ENCODE data around the gene FAM24B. TPM values are rescaled to one million over a fixed set of nuclear protein-coding genes. Genes with fewer than 3 reads are reported as not detected.
"Not testable (repeated sequence)": the region's sequence is repeated elsewhere in the genome, so short reads cannot be mapped to it uniquely, and the experiment has no call there.

Gene FAM24B
- total RNA-seq (10 to 100 TPM; 12.6 to 18.3 TPM), polyA plus RNA-seq (ENCODE audit: insufficient read depth, low read depth, low replicate concordance) (12.1 TPM)
- long read RNA-seq, donor 1, partial matches to known transcripts, result 0 of 7 reads
- long read RNA-seq, donor 1, other reads (novel, unspliced or antisense), result 0 of 7 reads
- long read RNA-seq, donor 2, partial matches to known transcripts, result 0 of 1 reads
- long read RNA-seq, donor 2, other reads (novel, unspliced or antisense), result 0 of 1 reads

GRCh38 chr10:122879339-122880273 is at the start of gene FAM24B:
Gene FAM24B (minus strand): TSS chr10:122879581. CDS start chr10:122850515, 29,066 bp downstream.
- TF ChIP-seq POLR2A (IDR thresholded peaks at IDR 0.05), result no peak
- TF ChIP-seq, protein P1, sequence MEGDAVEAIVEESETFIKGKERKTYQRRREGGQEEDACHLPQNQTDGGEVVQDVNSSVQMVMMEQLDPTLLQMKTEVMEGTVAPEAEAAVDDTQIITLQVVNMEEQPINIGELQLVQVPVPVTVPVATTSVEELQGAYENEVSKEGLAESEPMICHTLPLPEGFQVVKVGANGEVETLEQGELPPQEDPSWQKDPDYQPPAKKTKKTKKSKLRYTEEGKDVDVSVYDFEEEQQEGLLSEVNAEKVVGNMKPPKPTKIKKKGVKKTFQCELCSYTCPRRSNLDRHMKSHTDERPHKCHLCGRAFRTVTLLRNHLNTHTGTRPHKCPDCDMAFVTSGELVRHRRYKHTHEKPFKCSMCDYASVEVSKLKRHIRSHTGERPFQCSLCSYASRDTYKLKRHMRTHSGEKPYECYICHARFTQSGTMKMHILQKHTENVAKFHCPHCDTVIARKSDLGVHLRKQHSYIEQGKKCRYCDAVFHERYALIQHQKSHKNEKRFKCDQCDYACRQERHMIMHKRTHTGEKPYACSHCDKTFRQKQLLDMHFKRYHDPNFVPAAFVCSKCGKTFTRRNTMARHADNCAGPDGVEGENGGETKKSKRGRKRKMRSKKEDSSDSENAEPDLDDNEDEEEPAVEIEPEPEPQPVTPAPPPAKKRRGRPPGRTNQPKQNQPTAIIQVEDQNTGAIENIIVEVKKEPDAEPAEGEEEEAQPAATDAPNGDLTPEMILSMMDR (IDR thresholded peaks at IDR 0.05), result no peak
- Histone ChIP-seq H3K9me3 (no peaks in the 10 kb centered on the region), H3K27me3 (no peaks in the 10 kb centered on the region), H3K4me1 (peaks cover 3% of the 10 kb centered on the region), H3K27ac (peak within 1 kb of the TSS; percentile 9 to 55), H3K36me3 (ENCODE audit: low read depth, missing control alignments) (no peaks in the 10 kb centered on the region), H3K4me3 (peak within 1 kb of the TSS; percentile 62 to 76)
- peak; percentile 98 for DNase-seq
- intact Hi-C loops (cut with DNase I; ENCODE audit: low total_unique reads), result no loop called here
- WGBS, 2 donors, result 2 to 8% methylated on average over 35 to 88 of the region's 95 CpGs

DNA sequence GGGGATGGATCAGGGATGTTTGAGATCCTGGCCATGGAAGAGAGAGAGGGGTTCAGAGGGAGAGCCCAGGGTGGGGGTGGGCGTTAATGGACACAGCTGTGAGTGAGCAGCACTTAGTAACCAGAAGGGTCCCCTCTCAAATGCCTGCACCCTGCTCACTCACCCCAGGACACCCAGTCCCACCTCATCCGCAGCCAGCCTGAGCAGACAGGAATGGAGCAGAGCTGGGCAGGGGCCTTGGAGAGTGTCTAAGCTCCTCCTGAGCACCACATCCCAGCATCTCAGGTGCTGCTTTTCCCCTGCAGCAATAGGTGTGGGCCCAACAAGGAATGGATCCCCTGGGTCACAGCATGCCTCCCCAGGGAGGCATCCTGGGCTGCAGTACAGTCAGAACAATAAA is 36.3 kb upstream of the FAM24B start:
- Histone ChIP-seq H3K4me1 (no peaks in the 10 kb centered on the region), H3K27ac (no peak overlapping the region), H3K36me3 (ENCODE audit: low read depth, missing control alignments) (no peaks in the 10 kb centered on the region), H3K9me3 (no peaks in the 10 kb centered on the region), H3K4me3 (no peak overlapping the region), H3K27me3 (no peaks in the 10 kb centered on the region)
- no peak for DNase-seq
- 80 to 88% methylated on average over 1 to 2 of the region's 2 CpGs for WGBS, 2 donors
- TF ChIP-seq POLR2A (IDR thresholded peaks at IDR 0.05), result no peak
- TF ChIP-seq, protein P1 (IDR thresholded peaks at IDR 0.05), result no peak
- intact Hi-C loops (cut with DNase I; ENCODE audit: low total_unique reads), result no loop called here

DNA sequence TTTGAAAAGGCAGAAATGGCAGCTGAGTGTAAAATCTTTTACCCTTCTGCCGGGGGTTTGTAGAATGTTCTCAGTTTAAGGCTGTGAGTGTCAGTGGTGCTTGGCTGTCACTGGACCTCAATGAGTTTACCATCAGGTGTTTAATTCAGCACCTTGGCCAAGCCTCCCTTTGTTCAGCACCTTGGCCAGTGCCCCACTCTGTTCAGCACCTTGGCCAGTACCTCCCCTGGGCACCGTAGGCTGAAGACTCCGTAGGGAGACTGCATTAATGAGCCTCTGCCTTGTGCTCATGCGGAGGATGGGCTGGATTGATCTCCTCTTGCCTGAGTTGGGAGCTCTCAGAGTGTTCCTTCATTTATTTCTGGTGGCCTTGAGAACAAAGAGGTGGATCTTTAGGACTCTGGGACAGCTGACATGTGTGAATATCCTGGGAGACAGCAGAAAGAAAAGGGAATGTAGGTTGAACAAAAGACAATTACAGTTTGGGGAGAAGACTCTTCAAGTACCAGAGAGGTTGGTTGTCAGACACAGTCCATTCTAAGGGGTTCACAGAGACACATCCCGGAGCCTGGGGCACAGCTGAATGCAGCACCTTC is 32.6 kb upstream of the FAM24B start:
- Histone ChIP-seq H3K27me3 (no peaks in the 10 kb centered on the region), H3K4me3 (no peak overlapping the region), H3K9me3 (no peaks in the 10 kb centered on the region), H3K36me3 (ENCODE audit: low read depth, missing control alignments) (no peaks in the 10 kb centered on the region), H3K27ac (no peak overlapping the region), H3K4me1 (no peaks in the 10 kb centered on the region)
- WGBS, 2 donors, result 0 to 23% methylated on average over 2 to 5 of the region's 5 CpGs
- TF ChIP-seq POLR2A (IDR thresholded peaks at IDR 0.05), result no peak
- TF ChIP-seq, protein P1 (IDR thresholded peaks at IDR 0.05), result no peak
- peak; percentile 68 for DNase-seq
- intact Hi-C loops (cut with DNase I; ENCODE audit: low total_unique reads), result no loop called here

DNA sequence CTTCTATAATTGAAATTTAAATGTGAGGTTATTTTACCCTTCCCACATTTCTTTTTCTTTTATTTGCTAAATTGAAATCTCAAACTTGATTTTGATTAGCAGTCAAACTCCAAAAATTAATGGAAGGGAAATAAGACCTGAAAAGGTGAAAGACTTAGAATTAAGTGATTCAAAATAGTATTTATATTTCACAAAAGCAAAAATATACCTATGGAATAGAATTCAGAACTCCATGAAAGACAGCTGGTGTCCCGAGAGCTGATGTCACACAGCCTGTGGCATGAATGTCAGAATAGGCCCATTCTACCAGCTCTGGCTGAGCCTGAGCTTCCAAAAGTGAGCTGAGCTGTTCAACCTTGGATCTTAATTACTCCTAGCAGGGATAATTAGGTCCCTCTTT is 30.9 kb upstream of the FAM24B start, which contains the start of gene FAM24A:
Gene FAM24A (plus strand): TSS at position 301 of the 400 bp plus-strand sequence. CDS start 1,025 bp downstream, outside the sequence.
- intact Hi-C loops (cut with DNase I; ENCODE audit: low total_unique reads), result no loop called here
- TF ChIP-seq POLR2A (IDR thresholded peaks at IDR 0.05), result no peak
- TF ChIP-seq, protein P1 (IDR thresholded peaks at IDR 0.05), result no peak
- Histone ChIP-seq H3K4me1 (no peaks in the 10 kb centered on the region), H3K9me3 (no peaks in the 10 kb centered on the region), H3K27me3 (no peaks in the 10 kb centered on the region), H3K27ac (no peak within 1 kb of the TSS), H3K36me3 (ENCODE audit: low read depth, missing control alignments) (no peaks in the 10 kb centered on the region), H3K4me3 (no peak within 1 kb of the TSS)
- whole genome bisulfite sequencing, 2 donors, result 73 to 78% methylated on average over 1 of the region's 1 CpG
- no peak for DNase-seq

GRCh38 chr10:122903861-122904260 is 24.5 kb upstream of the FAM24B start:
- H3K27me3 ChIP-seq; H3K36me3 ChIP-seq (ENCODE audit: low read depth, missing control alignments); intact Hi-C loops (cut with DNase I; ENCODE audit: low total_unique reads); DNase-seq; H3K9me3 ChIP-seq; H3K4me3 ChIP-seq; H3K4me1 ChIP-seq; H3K27ac ChIP-seq: not testable (repeated sequence)
- WGBS, 2 donors, result 57 to 70% methylated on average over 4 of the region's 4 CpGs

Data from testis (tissue), 5 donors.